Measurements from ENCODE around the gene SYNGR1.
A peak's percentile ranks its signal among the peaks of the same experiment; 100 is the strongest.

The SYNGR1 gene, protein sequence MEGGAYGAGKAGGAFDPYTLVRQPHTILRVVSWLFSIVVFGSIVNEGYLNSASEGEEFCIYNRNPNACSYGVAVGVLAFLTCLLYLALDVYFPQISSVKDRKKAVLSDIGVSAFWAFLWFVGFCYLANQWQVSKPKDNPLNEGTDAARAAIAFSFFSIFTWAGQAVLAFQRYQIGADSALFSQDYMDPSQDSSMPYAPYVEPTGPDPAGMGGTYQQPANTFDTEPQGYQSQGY

DNA sequence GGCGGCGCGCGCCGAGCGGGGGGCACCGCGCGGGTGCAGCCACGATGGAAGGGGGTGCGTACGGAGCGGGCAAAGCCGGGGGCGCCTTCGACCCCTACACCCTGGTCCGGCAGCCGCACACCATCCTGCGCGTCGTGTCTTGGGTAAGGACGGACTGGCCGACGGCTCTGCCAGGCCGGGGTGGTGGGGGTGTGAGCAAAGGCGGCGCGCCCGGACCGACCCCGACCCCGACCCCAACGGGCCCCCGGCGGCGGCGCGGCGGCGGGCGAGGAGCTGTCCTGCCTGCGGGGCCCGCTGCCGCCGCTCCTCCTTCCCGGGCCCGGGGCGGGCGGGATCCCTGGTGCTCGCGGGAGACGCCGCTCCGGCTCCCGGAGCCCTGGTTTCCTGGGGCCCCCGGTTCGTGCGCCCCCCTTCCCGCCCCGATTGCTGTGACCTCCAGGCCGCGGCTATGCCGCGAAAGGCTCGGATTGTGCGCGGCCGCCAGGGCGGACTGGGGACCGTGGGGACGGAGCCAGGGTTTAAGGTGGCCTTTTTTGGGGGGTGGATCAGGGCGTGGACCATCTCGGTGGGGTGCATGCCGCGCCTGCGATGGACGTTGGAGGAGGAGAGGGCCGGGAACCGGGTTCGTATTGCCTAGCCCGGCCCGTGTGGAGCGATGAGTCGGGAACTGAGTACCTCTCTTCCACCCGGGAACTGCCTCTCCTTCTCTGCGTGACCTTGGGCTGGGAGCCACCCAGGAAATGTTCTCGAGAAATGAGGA lies at the start of gene SYNGR1:
TSS of gene SYNGR1 (plus strand) at position 25 of the 760 bp plus-strand sequence. CDS start at position 45, 20 bp downstream.
- H3K36me3 ChIP-seq (ENCODE audit: control insufficient read depth, insufficient read depth, low read length) = no peaks in the 10 kb centered on the region
- no peaks in the 10 kb centered on the region for H3K9me3 ChIP-seq (ENCODE audit: control insufficient read depth, insufficient read depth, low read depth, low read length)
- peak within 1 kb of the TSS; percentile 82 for H3K4me3 ChIP-seq (ENCODE audit: low read depth, low read length)
- no peaks in the 10 kb centered on the region for H3K27me3 ChIP-seq (ENCODE audit: control insufficient read depth, insufficient read depth, low read length)
- H3K4me1 ChIP-seq (ENCODE audit: control insufficient read depth, insufficient read depth, low read length) = peaks cover 31% of the 10 kb centered on the region
- no peak within 1 kb of the TSS for H3K27ac ChIP-seq (ENCODE audit: low read depth, low read length)
- H3K9ac ChIP-seq (ENCODE audit: low read length) = peak within 1 kb of the TSS; percentile 63

- Histone ChIP-seq H3K9ac (ENCODE audit: low read length) (peak overlapping the region; percentile 13), H3K4me1 (ENCODE audit: control insufficient read depth, insufficient read depth, low read length) (peaks cover 29% of the 10 kb centered on the region), H3K27ac (ENCODE audit: low read depth, low read length) (no peak overlapping the region; the same call in 1 of the 2 replicates), H3K36me3 (ENCODE audit: control insufficient read depth, insufficient read depth, low read length) (no peaks in the 10 kb centered on the region), H3K4me3 (ENCODE audit: low read depth, low read length) (no peak overlapping the region), H3K27me3 (ENCODE audit: control insufficient read depth, insufficient read depth, low read length) (no peaks in the 10 kb centered on the region), H3K9me3 (ENCODE audit: control insufficient read depth, insufficient read depth, low read depth, low read length) (peaks cover 2% of the 10 kb centered on the region; the same call in 1 of the 2 replicates)
Observed at GRCh38 chr22:39300186-39300830, 49.5 kb upstream of the SYNGR1 start.

GRCh38 chr22:39301108-39301507 lies 48.7 kb upstream of the SYNGR1 start:
- Histone ChIP-seq H3K27me3 (ENCODE audit: control insufficient read depth, insufficient read depth, low read length) (no peaks in the 10 kb centered on the region), H3K9ac (ENCODE audit: low read length) (no peak overlapping the region), H3K4me1 (ENCODE audit: control insufficient read depth, insufficient read depth, low read length) (peaks cover 29% of the 10 kb centered on the region), H3K36me3 (ENCODE audit: control insufficient read depth, insufficient read depth, low read length) (no peaks in the 10 kb centered on the region), H3K27ac (ENCODE audit: low read depth, low read length) (no peak overlapping the region), H3K9me3 (ENCODE audit: control insufficient read depth, insufficient read depth, low read depth, low read length) (peaks cover 2% of the 10 kb centered on the region; the same call in 1 of the 2 replicates), H3K4me3 (ENCODE audit: low read depth, low read length) (no peak overlapping the region)

- Histone ChIP-seq H3K36me3 (ENCODE audit: control insufficient read depth, insufficient read depth, low read length) (no peaks in the 10 kb centered on the region), H3K9me3 (ENCODE audit: control insufficient read depth, insufficient read depth, low read depth, low read length) (peaks cover 2% of the 10 kb centered on the region; the same call in 1 of the 2 replicates), H3K27me3 (ENCODE audit: control insufficient read depth, insufficient read depth, low read length) (no peaks in the 10 kb centered on the region), H3K4me3 (ENCODE audit: low read depth, low read length) (no peak overlapping the region), H3K9ac (ENCODE audit: low read length) (no peak overlapping the region), H3K4me1 (ENCODE audit: control insufficient read depth, insufficient read depth, low read length) (peaks cover 29% of the 10 kb centered on the region), H3K27ac (ENCODE audit: low read depth, low read length) (no peak overlapping the region)
Observed at GRCh38 chr22:39301926-39302325, 47.9 kb upstream of the SYNGR1 start.

DNA sequence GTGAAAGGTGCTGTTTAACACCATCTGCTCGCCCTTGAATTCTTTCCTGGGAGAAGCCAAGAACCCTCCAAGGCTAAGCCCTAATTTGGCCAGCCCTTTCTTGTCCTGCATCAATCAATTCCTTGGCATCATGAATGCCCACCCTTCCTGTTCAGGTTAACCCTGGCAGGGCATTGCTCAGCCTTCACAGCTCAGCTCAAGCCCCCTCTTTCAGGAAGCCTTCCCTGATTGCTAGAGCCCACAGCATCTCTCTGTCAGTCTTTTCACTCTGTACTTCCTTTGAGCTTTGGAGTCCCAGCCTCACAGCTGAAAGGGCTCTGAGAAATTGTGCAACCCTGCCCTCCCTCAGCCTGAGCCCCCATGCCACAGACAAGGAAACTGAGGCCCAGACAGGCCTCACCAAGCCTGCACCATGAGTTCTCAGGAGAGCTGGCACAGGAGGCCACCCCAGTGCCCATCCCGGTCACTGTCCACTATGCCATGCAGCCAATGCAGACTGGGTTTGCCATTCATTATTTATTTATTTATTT lies 47.3 kb upstream of the SYNGR1 start:
- peaks cover 23% of the 10 kb centered on the region for H3K4me1 ChIP-seq (ENCODE audit: control insufficient read depth, insufficient read depth, low read length)
- H3K9ac ChIP-seq (ENCODE audit: low read length) = no peak overlapping the region
- H3K27me3 ChIP-seq (ENCODE audit: control insufficient read depth, insufficient read depth, low read length) = no peaks in the 10 kb centered on the region
- no peak overlapping the region for H3K4me3 ChIP-seq (ENCODE audit: low read depth, low read length)
- H3K36me3 ChIP-seq (ENCODE audit: control insufficient read depth, insufficient read depth, low read length) = no peaks in the 10 kb centered on the region
- H3K9me3 ChIP-seq (ENCODE audit: control insufficient read depth, insufficient read depth, low read depth, low read length) = peaks cover 2% of the 10 kb centered on the region; the same call in 1 of the 2 replicates
- H3K27ac ChIP-seq (ENCODE audit: low read depth, low read length) = no peak overlapping the region

DNA sequence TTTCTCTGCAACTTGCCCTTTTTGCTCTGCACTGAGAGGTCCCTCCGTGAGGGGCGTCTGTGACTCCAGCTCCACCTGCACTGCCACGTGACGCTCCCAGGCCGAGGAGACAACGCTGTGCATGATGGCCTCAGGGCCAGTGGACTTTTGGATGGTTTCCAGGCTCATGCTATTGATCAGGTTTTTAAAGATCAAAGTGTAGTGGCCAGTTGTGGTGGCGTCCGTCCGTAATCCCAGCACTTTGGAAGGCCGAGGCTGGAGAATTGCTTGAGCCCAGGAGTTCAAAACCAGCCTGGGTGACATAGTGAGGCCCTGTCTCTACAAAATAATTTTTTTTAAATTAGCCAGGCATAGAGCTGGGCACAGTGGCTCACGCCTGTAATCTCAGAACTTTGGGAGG lies 46.4 kb upstream of the SYNGR1 start:
- H3K4me3 ChIP-seq (ENCODE audit: low read depth, low read length) = no peak overlapping the region
- H3K4me1 ChIP-seq (ENCODE audit: control insufficient read depth, insufficient read depth, low read length) = peaks cover 15% of the 10 kb centered on the region
- H3K27ac ChIP-seq (ENCODE audit: low read depth, low read length) = no peak overlapping the region
- no peaks in the 10 kb centered on the region for H3K27me3 ChIP-seq (ENCODE audit: control insufficient read depth, insufficient read depth, low read length)
- H3K9ac ChIP-seq (ENCODE audit: low read length) = no peak overlapping the region
- H3K9me3 ChIP-seq (ENCODE audit: control insufficient read depth, insufficient read depth, low read depth, low read length) = peaks cover 2% of the 10 kb centered on the region; the same call in 1 of the 2 replicates
- no peaks in the 10 kb centered on the region for H3K36me3 ChIP-seq (ENCODE audit: control insufficient read depth, insufficient read depth, low read length)

DNA sequence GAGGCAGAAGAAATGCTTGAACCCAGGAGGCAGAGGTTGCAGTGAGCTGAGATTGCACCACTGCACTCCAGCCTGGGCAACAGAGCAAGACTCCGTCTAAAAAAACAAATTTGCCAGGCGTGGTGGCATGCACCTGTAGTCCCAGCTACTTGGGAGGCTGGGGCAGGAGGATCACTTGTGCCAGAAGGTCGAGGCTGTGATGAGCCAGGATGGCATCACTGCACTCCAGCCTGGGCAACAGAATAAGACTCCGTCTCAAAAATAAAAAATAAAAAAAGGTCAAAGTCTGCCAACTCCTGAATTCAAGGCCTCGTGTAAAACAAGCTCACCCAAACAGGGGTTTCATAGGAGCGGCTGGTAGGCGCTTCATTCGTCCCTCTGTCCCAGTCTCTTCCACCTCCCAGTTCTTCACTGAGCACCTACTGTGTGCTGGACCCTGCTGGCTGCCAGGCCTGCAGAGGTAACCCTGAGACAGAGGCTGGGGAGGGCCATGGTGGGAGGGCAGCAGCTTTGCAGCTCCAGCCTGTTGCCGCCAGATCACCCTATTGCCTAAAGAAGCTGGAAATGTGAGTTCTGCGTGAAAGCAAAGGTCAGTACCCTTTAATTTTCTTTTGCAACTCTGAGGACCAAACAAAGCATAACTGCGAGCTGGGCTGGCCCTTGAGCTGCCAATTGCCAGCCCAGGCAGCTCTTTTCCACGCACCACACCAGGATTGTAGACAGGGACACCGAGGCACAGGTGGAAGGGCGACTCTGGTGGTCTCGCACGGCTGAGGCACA lies 45.7 kb upstream of the SYNGR1 start:
- H3K27me3 ChIP-seq (ENCODE audit: control insufficient read depth, insufficient read depth, low read length) = no peaks in the 10 kb centered on the region
- no peak overlapping the region for H3K27ac ChIP-seq (ENCODE audit: low read depth, low read length)
- H3K9me3 ChIP-seq (ENCODE audit: control insufficient read depth, insufficient read depth, low read depth, low read length) = peaks cover 2% of the 10 kb centered on the region; the same call in 1 of the 2 replicates
- peaks cover 20% of the 10 kb centered on the region for H3K4me1 ChIP-seq (ENCODE audit: control insufficient read depth, insufficient read depth, low read length)
- no peak overlapping the region for H3K4me3 ChIP-seq (ENCODE audit: low read depth, low read length)
- no peaks in the 10 kb centered on the region for H3K36me3 ChIP-seq (ENCODE audit: control insufficient read depth, insufficient read depth, low read length)
- H3K9ac ChIP-seq (ENCODE audit: low read length) = no peak overlapping the region

GRCh38 chr22:39306456-39307361 lies 43.1 kb upstream of the SYNGR1 start:
- no peaks in the 10 kb centered on the region for H3K27me3 ChIP-seq (ENCODE audit: control insufficient read depth, insufficient read depth, low read length)
- no peak overlapping the region for H3K27ac ChIP-seq (ENCODE audit: low read depth, low read length)
- no peak overlapping the region for H3K9ac ChIP-seq (ENCODE audit: low read length)
- peaks cover 2% of the 10 kb centered on the region; the same call in 1 of the 2 replicates for H3K9me3 ChIP-seq (ENCODE audit: control insufficient read depth, insufficient read depth, low read depth, low read length)
- peaks cover 21% of the 10 kb centered on the region for H3K4me1 ChIP-seq (ENCODE audit: control insufficient read depth, insufficient read depth, low read length)
- H3K36me3 ChIP-seq (ENCODE audit: control insufficient read depth, insufficient read depth, low read length) = peaks cover 3% of the 10 kb centered on the region
- H3K4me3 ChIP-seq (ENCODE audit: low read depth, low read length) = no peak overlapping the region

DNA sequence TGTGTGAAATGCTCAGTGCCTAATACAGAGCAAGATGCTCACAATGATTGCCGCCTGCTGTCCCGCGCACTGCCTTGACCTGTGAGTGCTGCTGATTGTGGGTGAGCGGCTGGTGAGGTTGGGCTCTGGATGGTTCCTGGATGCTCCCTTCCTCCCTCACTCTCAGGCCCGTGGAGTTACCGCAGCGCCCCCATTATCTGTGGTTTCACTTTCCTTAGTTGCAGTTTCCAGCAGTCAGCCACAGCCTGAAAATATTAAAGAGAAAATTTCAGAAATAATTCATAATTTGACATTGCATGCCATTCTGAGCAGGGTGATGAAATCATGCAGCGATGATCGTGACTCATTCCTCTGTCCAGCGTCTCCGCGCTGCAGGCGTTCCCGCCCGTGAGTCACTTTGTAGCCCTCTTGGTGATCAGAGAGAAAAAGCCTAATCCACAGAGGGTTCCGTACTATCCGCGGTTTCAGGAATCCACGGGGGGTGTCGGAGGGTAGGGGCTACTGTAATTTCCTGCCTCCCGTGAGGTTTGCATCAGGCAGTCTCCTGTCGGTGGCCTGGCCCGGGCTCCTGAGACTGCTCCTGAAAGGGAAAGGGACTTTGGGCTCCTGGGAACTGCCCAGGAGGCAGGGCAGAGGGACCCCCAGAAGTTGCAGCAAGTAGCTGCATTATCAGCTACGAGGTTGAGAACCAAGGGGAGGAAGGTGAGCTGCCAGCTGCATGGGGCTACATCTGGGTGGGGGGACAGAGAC lies 41.0 kb upstream of the SYNGR1 start:
- H3K4me3 ChIP-seq (ENCODE audit: low read depth, low read length) = peak overlapping the region; percentile 5; the same call in 1 of the 2 replicates
- H3K27me3 ChIP-seq (ENCODE audit: control insufficient read depth, insufficient read depth, low read length) = no peaks in the 10 kb centered on the region
- H3K9me3 ChIP-seq (ENCODE audit: control insufficient read depth, insufficient read depth, low read depth, low read length) = no peaks in the 10 kb centered on the region
- H3K36me3 ChIP-seq (ENCODE audit: control insufficient read depth, insufficient read depth, low read length) = peaks cover 24% of the 10 kb centered on the region
- peak overlapping the region; percentile 4; the same call in 1 of the 2 replicates for H3K27ac ChIP-seq (ENCODE audit: low read depth, low read length)
- peak overlapping the region; percentile 74 for H3K9ac ChIP-seq (ENCODE audit: low read length)
- H3K4me1 ChIP-seq (ENCODE audit: control insufficient read depth, insufficient read depth, low read length) = peaks cover 21% of the 10 kb centered on the region
